OCI-LY3 (cell line): ENCODE data around the gene NCKAP5.

Experiments
- EZH2phosphoT487 ChIP-seq: fragments of 200-600 bp; shearing (Covaris generic); IDR thresholded peaks from 2 replicates; pipeline ENCODE4 v1.6.1; 2018; ENCODE audit warnings: antibody characterized with exemption, mixed run types, low read depth
- TF ChIP-seq, protein P1 (sequence below): fragments of 200-600, 300-600 bp; sonication (generic); IDR thresholded peaks from 2 replicates; pipeline ENCODE4 v1.5.1; 2014; ENCODE audit warnings: antibody characterized with exemption, low read length, low read depth

DNA sequence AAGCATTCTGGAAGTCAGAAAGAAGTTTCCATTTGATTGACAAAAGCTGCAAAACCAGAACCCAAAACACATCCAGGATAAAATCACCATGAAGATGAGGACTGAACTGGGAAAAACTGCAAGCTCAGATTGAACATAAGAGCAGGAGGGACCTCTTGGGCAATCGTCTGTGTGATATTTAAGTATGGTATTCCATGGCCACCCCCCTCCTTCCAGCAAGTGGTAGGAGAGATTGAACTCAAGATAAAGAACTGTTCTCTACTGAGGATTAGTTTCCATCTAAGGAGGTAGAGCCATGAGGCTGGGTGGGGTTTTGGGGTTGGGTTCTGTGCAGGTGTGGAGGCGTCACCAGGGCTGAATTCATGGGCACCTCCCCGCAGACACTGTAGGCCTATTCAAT, 251.1 kb downstream of the NCKAP5 start:
- TF ChIP-seq, protein P1, sequence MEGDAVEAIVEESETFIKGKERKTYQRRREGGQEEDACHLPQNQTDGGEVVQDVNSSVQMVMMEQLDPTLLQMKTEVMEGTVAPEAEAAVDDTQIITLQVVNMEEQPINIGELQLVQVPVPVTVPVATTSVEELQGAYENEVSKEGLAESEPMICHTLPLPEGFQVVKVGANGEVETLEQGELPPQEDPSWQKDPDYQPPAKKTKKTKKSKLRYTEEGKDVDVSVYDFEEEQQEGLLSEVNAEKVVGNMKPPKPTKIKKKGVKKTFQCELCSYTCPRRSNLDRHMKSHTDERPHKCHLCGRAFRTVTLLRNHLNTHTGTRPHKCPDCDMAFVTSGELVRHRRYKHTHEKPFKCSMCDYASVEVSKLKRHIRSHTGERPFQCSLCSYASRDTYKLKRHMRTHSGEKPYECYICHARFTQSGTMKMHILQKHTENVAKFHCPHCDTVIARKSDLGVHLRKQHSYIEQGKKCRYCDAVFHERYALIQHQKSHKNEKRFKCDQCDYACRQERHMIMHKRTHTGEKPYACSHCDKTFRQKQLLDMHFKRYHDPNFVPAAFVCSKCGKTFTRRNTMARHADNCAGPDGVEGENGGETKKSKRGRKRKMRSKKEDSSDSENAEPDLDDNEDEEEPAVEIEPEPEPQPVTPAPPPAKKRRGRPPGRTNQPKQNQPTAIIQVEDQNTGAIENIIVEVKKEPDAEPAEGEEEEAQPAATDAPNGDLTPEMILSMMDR: no peak
- TF ChIP-seq EZH2phosphoT487: no peak
